OCI-LY7 (cell line): ENCODE results near the gene CELF1. TPM values are rescaled to one million over a fixed set of nuclear protein-coding genes. Genes with fewer than 3 reads are reported as not detected.

Experiments used
- BruUV-seq: library from RNA; stranded (reverse); fragments of 400-500 nt; replicated peaks from 2 replicates; lab custom pipeline; 2021; lab: Mats Ljungman, UMichigan
- CTCF ChIA-PET: fragments of 300-600 bp; sonication (Branson Sonifier 250); formaldehyde crosslinking; loops from one replicate; lab custom pipeline; 2022; ENCODE audit warnings: antibody characterized with exemption; ENCODE audit not compliant: unreplicated experiment; lab: Charles Lee
- POLR2A ChIA-PET: fragments of 300-600 bp; sonication (Branson Sonifier 250); formaldehyde crosslinking; loops from one replicate; lab custom pipeline; 2022; ENCODE audit warnings: antibody characterized with exemption; lab: Charles Lee
- DNase-seq: peaks from one replicate; pipeline ENCODE4 v3.0.0-alpha.2; 2015; ENCODE audit warnings: low spot score
- H2AFZ ChIP-seq: fragments of 200-600 bp; sonication (generic), shearing (Covaris generic); 2 replicates; pipeline ENCODE4 v1.6.1; 2014; ENCODE audit warnings: mild to moderate bottlenecking, antibody characterized with exemption, low read length, moderate library complexity
- H3K27ac ChIP-seq: fragments of 200-600 bp; sonication (generic); 2 replicates; pipeline ENCODE4 v1.5.1; 2014; ENCODE audit warnings: mixed run types, low read depth, mild to moderate bottlenecking, moderate library complexity, low read length, inconsistent platforms; ENCODE audit not compliant: poor library complexity, severe bottlenecking
- H3K36me3 ChIP-seq: fragments of 200-600 bp; sonication (generic); 2 replicates; pipeline ENCODE4 v1.6.1; 2014; ENCODE audit warnings: mild to moderate bottlenecking, antibody characterized with exemption, low read length, moderate library complexity, mixed read lengths; ENCODE audit not compliant: insufficient read depth
- H3K4me1 ChIP-seq: fragments of 200-600 bp; sonication (generic); 2 replicates; pipeline ENCODE4 v1.5.1; 2014; ENCODE audit warnings: mild to moderate bottlenecking, low read length; ENCODE audit not compliant: insufficient read depth, poor library complexity, severe bottlenecking
- H3K4me2 ChIP-seq: fragments of 200-600 bp; sonication (generic); 2 replicates; pipeline ENCODE4 v1.6.1; 2014; ENCODE audit warnings: mild to moderate bottlenecking, low read length
- H3K4me3 ChIP-seq: fragments of 200-600 bp; sonication (generic); 2 replicates; pipeline ENCODE4 v1.5.1; 2014; ENCODE audit warnings: mild to moderate bottlenecking, low read depth, low read length; ENCODE audit not compliant: poor library complexity, severe bottlenecking
- H3K79me2 ChIP-seq: fragments of 200-600 bp; sonication (generic); 2 replicates; pipeline ENCODE4 v1.6.1; 2016; ENCODE audit warnings: low read depth, mild to moderate bottlenecking, low read length, moderate library complexity, mixed read lengths; ENCODE audit not compliant: insufficient read depth
- H3K9me2 ChIP-seq: fragments of 200-600 bp; sonication (generic); 2 replicates; pipeline ENCODE4 v1.6.1; 2016; ENCODE audit warnings: mild to moderate bottlenecking, low read length, mixed read lengths; ENCODE audit not compliant: insufficient read depth
- H3K9me3 ChIP-seq: fragments of 200-600 bp; sonication (generic); 2 replicates; pipeline ENCODE4 v1.6.1; 2014; ENCODE audit warnings: mild to moderate bottlenecking, mixed run types, low read length, mixed read lengths
- H4K20me1 ChIP-seq: fragments of 200-600 bp; sonication (generic); 2 replicates; pipeline ENCODE4 v1.6.1; 2014; ENCODE audit warnings: mild to moderate bottlenecking, antibody characterized with exemption, low read length, moderate library complexity, mixed read lengths; ENCODE audit not compliant: insufficient read depth
- EZH2phosphoT487 ChIP-seq: fragments of 200-600 bp; sonication (generic); IDR thresholded peaks from 2 replicates; pipeline ENCODE4 v1.6.1; 2018; ENCODE audit warnings: low read depth, borderline replicate concordance, mild to moderate bottlenecking, mixed run types, antibody characterized with exemption, low read length, moderate library complexity, mixed read lengths
- intact Hi-C: fragments of 100-400 bp; cut with micrococcal nuclease; formaldehyde crosslinking; loops from one replicate; pipeline ENCODE4 v1.10.0; 2022; ENCODE audit not compliant: unreplicated experiment
- total RNA-seq, 2 experiments: library from RNA; depleted of rRNA in 1 of 2; stranded (reverse); fragments of >200 nt in 1 of 2; shearing (Covaris generic) in 1 of 2; gene quantifications; 2 replicates each; pipeline ENCODE4 v1.2.3, GENCODE V29; 2014 to 2022
- TF ChIP-seq, protein P1 (sequence below): fragments of 200-600 bp; sonication (generic); conservative IDR thresholded peaks from 2 replicates; pipeline ENCODE4 v1.5.1; 2014; ENCODE audit warnings: mild to moderate bottlenecking, antibody characterized with exemption, low read length, moderate library complexity, mixed read lengths

Gene CELF1
- total RNA-seq, 2 experiments from 2014 or later, result 87.4 to 143 TPM

- Histone ChIP-seq H3K9me2 (no peaks in the 10 kb centered on the region), H3K9me3 (no peaks in the 10 kb centered on the region), H3K79me2 (no peaks in the 10 kb centered on the region), H3K36me3 (no peaks in the 10 kb centered on the region), H3K27ac (no peak within 1 kb of the TSS), H3K4me1 (no peaks in the 10 kb centered on the region), H4K20me1 (no peaks in the 10 kb centered on the region), H2AFZ (no peak within 1 kb of the TSS), H3K4me3 (no peak within 1 kb of the TSS), H3K4me2 (no peak within 1 kb of the TSS)
- no TSS peak for BruUV-seq
- TF ChIP-seq, protein P1, sequence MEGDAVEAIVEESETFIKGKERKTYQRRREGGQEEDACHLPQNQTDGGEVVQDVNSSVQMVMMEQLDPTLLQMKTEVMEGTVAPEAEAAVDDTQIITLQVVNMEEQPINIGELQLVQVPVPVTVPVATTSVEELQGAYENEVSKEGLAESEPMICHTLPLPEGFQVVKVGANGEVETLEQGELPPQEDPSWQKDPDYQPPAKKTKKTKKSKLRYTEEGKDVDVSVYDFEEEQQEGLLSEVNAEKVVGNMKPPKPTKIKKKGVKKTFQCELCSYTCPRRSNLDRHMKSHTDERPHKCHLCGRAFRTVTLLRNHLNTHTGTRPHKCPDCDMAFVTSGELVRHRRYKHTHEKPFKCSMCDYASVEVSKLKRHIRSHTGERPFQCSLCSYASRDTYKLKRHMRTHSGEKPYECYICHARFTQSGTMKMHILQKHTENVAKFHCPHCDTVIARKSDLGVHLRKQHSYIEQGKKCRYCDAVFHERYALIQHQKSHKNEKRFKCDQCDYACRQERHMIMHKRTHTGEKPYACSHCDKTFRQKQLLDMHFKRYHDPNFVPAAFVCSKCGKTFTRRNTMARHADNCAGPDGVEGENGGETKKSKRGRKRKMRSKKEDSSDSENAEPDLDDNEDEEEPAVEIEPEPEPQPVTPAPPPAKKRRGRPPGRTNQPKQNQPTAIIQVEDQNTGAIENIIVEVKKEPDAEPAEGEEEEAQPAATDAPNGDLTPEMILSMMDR, result no peak
- TF ChIP-seq EZH2phosphoT487, result no peak
- CTCF ChIA-PET, result no interaction called here
- no peak for DNase-seq
- intact Hi-C loops, result no loop called here
- POLR2A ChIA-PET, result no interaction called here
Measured at GRCh38 chr11:47448566-47449427, 104.1 kb downstream of the CELF1 start, which contains the start of gene RAPSN. RAPSN (minus strand) TSS chr11:47449136; CDS start chr11:47448964, 172 bp downstream.

DNA sequence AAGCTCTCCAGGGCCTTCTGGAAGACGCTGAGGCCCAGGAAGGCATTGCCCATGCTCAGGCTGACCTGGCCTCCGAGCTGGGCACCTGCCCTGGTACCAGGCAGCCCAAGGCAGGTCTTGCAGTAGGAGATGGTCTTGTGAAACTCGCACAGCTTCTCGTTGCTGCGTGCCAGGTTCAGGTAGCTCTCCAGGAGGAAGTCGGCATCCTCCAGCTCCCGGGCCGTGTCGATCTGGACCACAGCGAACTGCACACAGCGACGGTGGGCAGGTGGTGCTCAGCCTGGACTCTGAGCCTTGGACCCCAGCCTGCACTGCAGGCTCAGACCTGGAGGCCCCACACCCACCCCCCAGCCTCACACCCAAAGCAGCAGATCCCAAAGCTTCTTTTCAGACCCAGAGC, 105.0 kb downstream of the CELF1 start:
- no peak for DNase-seq
- Histone ChIP-seq H3K9me2 (no peaks in the 10 kb centered on the region), H2AFZ (no peak overlapping the region), H3K79me2 (no peaks in the 10 kb centered on the region), H3K4me2 (no peak overlapping the region), H3K27ac (no peak overlapping the region), H3K4me3 (no peak overlapping the region), H4K20me1 (no peaks in the 10 kb centered on the region), H3K9me3 (no peaks in the 10 kb centered on the region), H3K36me3 (no peaks in the 10 kb centered on the region), H3K4me1 (peaks cover 7% of the 10 kb centered on the region)
- POLR2A ChIA-PET, result no interaction called here
- intact Hi-C loops, result no loop called here
- no peak for TF ChIP-seq EZH2phosphoT487
- TF ChIP-seq, protein P1, result no peak
- CTCF ChIA-PET, result no interaction called here
- BruUV-seq, result no TSS peak

- TF ChIP-seq, protein P1, result no peak
- TF ChIP-seq EZH2phosphoT487, result no peak
- no TSS peak for BruUV-seq
- CTCF ChIA-PET, result no interaction called here
- Histone ChIP-seq H3K27ac (no peak overlapping the region), H2AFZ (no peak overlapping the region), H3K4me2 (no peak overlapping the region), H3K4me1 (peaks cover 10% of the 10 kb centered on the region), H3K9me2 (no peaks in the 10 kb centered on the region), H3K36me3 (no peaks in the 10 kb centered on the region), H3K79me2 (no peaks in the 10 kb centered on the region), H3K4me3 (no peak overlapping the region), H3K9me3 (no peaks in the 10 kb centered on the region), H4K20me1 (no peaks in the 10 kb centered on the region)
- POLR2A ChIA-PET, result no interaction called here
- intact Hi-C loops, result no loop called here
- no peak for DNase-seq
Measured at GRCh38 chr11:47446833-47447232, 106.1 kb downstream of the CELF1 start.
